GM21360 (cell line): ENCODE measurements around the gene STIM2.
"Not testable (repeated sequence)": the region's sequence is repeated elsewhere in the genome, so short reads cannot be mapped to it uniquely, and the experiment has no call there.

ENCODE experiments used
- ATAC-seq: cut with Tn5 transposase; IDR thresholded peaks from one replicate; pipeline ENCODE4 v1.9.1; 2021; ENCODE audit warnings: mild to moderate bottlenecking, moderate library complexity; ENCODE audit not compliant: unreplicated experiment

STIM2 gene

GRCh38 chr4:26947318-26947717, 86.7 kb downstream of the STIM2 start:
- no peak for ATAC-seq

GRCh38 chr4:26950446-26950845, 89.8 kb downstream of the STIM2 start:
- no peak for ATAC-seq

- no peak for ATAC-seq
Measured at GRCh38 chr4:26952891-26953290, 92.2 kb downstream of the STIM2 start.

GRCh38 chr4:26953366-26953765, 92.7 kb downstream of the STIM2 start:
- ATAC-seq = no peak

GRCh38 chr4:26953770-26954423, 93.3 kb downstream of the STIM2 start:
- ATAC-seq = no peak

- ATAC-seq = no peak
Measured at GRCh38 chr4:26955241-26955640, 94.6 kb downstream of the STIM2 start.

- ATAC-seq = no peak
Measured at GRCh38 chr4:26958925-26959653, 98.4 kb downstream of the STIM2 start.

GRCh38 chr4:26959654-26960047, 99.0 kb downstream of the STIM2 start:
- no peak for ATAC-seq

- ATAC-seq = no peak
Measured at GRCh38 chr4:26962720-26963119, 102.1 kb downstream of the STIM2 start.

GRCh38 chr4:26964512-26964911, 103.9 kb downstream of the STIM2 start:
- ATAC-seq = no peak

- ATAC-seq = peak; percentile 52
Measured at GRCh38 chr4:26964994-26965393, 104.4 kb downstream of the STIM2 start.

- not testable (repeated sequence) for ATAC-seq
Measured at GRCh38 chr4:26975464-26976181, 115.0 kb downstream of the STIM2 start.

- no peak for ATAC-seq
Measured at GRCh38 chr4:26978387-26979053, 117.9 kb downstream of the STIM2 start.

GRCh38 chr4:26984896-26985295, 124.3 kb downstream of the STIM2 start:
- ATAC-seq = no peak

GRCh38 chr4:26985873-26986272, 125.2 kb downstream of the STIM2 start:
- peak; percentile 88 for ATAC-seq

- ATAC-seq = no peak
Measured at GRCh38 chr4:26987191-26987590, 126.5 kb downstream of the STIM2 start.

GRCh38 chr4:26991057-26991456, 130.4 kb downstream of the STIM2 start:
- no peak for ATAC-seq

GRCh38 chr4:26992657-26993361, 132.2 kb downstream of the STIM2 start:
- peak; percentile 90 for ATAC-seq

- no peak for ATAC-seq
Measured at GRCh38 chr4:26993539-26993938, 132.9 kb downstream of the STIM2 start.

- ATAC-seq = no peak
Measured at GRCh38 chr4:26993967-26994366, 133.3 kb downstream of the STIM2 start.

- no peak for ATAC-seq
Measured at GRCh38 chr4:26995316-26995715, 134.7 kb downstream of the STIM2 start.
